Brain microvascular endothelial cell (primary cell): ENCODE measurements around the gene PAMR1.
A peak's percentile ranks its signal among the peaks of the same experiment; 100 is the strongest.

Experiments
- DNase-seq: peaks from one replicate; pipeline ENCODE4 v3.0.0-alpha.2; 2020
- H3K27ac ChIP-seq: fragments of 250-450 bp; sonication (Bioruptor Pico); 2 replicates; pipeline ENCODE4 v1.5.1; 2020; ENCODE audit warnings: mild to moderate bottlenecking, moderate library complexity
- H3K27me3 ChIP-seq: fragments of 250-450 bp; sonication (Bioruptor Pico); replicated peaks from 2 replicates; pipeline ENCODE4 v1.5.1; 2020; ENCODE audit warnings: mild to moderate bottlenecking
- H3K36me3 ChIP-seq: fragments of 250-450 bp; sonication (Bioruptor Pico); replicated peaks from 2 replicates; pipeline ENCODE4 v1.5.1; 2020; ENCODE audit warnings: mild to moderate bottlenecking
- H3K4me3 ChIP-seq: 2 replicates; pipeline ENCODE4 v1.5.1; 2011; ENCODE audit warnings: low read depth, mild to moderate bottlenecking, control low read depth, low read length, moderate library complexity
- in situ Hi-C: cut with HindIII; loops from 2 replicates; pipeline ENCODE4 v1.10.0; 2017; ENCODE audit warnings: low sequenced_read_pairs, low pct_ligation_motif_present
- TF ChIP-seq, protein P1 (sequence below): IDR thresholded peaks from 2 replicates; pipeline ENCODE4 v1.5.1; 2011; ENCODE audit warnings: low read depth, mild to moderate bottlenecking, moderate library complexity, low read length, control low read depth, inconsistent platforms; ENCODE audit errors: missing control alignments

Gene PAMR1

GRCh38 chr11:35554491-35555437 lies 29.3 kb upstream of the PAMR1 start:
- in situ Hi-C loops = no loop called here
- DNase-seq = peak; percentile 52
- Histone ChIP-seq H3K4me3 (no peak overlapping the region), H3K27me3 (no peaks in the 10 kb centered on the region), H3K36me3 (no peaks in the 10 kb centered on the region), H3K27ac (peak overlapping the region; percentile 77)
- TF ChIP-seq, protein P1, sequence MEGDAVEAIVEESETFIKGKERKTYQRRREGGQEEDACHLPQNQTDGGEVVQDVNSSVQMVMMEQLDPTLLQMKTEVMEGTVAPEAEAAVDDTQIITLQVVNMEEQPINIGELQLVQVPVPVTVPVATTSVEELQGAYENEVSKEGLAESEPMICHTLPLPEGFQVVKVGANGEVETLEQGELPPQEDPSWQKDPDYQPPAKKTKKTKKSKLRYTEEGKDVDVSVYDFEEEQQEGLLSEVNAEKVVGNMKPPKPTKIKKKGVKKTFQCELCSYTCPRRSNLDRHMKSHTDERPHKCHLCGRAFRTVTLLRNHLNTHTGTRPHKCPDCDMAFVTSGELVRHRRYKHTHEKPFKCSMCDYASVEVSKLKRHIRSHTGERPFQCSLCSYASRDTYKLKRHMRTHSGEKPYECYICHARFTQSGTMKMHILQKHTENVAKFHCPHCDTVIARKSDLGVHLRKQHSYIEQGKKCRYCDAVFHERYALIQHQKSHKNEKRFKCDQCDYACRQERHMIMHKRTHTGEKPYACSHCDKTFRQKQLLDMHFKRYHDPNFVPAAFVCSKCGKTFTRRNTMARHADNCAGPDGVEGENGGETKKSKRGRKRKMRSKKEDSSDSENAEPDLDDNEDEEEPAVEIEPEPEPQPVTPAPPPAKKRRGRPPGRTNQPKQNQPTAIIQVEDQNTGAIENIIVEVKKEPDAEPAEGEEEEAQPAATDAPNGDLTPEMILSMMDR = peak; percentile 56

- Histone ChIP-seq H3K4me3 (no peak overlapping the region), H3K27me3 (no peaks in the 10 kb centered on the region), H3K27ac (peak overlapping the region; percentile 77), H3K36me3 (no peaks in the 10 kb centered on the region)
- TF ChIP-seq, protein P1 = no peak
- peak; percentile 84 for DNase-seq
- in situ Hi-C loops = no loop called here
Observed at GRCh38 chr11:35553831-35554230, 28.4 kb upstream of the PAMR1 start.

DNA sequence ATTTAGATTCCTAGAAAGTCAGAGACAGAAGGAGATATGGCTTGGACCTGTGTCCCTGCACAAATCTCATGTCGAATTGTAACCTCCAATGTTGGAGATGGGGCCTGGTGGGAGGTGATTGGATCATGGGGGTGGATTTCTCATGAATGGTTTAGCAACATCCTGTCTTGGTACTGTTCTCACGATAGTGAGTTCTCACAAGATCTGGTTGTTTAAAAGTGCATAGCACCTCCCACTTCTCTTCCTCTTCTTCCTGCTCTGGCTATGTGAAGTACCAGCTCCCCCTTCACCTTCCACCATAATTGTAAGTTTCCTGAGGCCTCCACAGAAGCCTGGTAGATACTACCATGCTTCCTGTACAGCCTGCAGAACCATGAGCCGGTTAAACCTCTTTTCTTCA lies 27.6 kb upstream of the PAMR1 start:
- TF ChIP-seq, protein P1 = no peak
- in situ Hi-C loops = no loop called here
- no peak overlapping the region for H3K4me3 ChIP-seq
- no peaks in the 10 kb centered on the region for H3K27me3 ChIP-seq
- no peak overlapping the region for H3K27ac ChIP-seq
- peak; percentile 22 for DNase-seq
- no peaks in the 10 kb centered on the region for H3K36me3 ChIP-seq

DNA sequence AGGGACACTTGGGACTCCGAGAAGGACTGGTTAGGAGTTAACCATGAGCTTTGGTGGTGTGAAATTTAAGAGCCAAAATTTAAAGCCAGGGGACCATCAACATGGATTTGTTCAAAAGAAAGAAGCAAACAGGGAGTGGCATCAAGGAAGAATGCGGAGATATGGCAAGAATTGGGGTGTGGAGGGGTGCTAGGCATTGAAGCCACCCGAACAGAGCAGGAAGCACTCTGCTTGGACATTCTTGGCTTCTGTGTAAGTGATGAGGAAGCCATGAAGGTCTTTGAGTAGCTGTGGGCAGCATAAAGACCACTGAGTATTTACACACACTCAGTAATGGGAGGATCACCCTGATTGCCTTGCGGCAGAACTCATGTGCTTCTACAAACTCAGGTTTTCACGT lies 27.2 kb upstream of the PAMR1 start:
- Histone ChIP-seq H3K36me3 (no peaks in the 10 kb centered on the region), H3K27me3 (no peaks in the 10 kb centered on the region), H3K27ac (no peak overlapping the region), H3K4me3 (no peak overlapping the region)
- TF ChIP-seq, protein P1 = no peak
- in situ Hi-C loops = no loop called here
- no peak for DNase-seq

DNA sequence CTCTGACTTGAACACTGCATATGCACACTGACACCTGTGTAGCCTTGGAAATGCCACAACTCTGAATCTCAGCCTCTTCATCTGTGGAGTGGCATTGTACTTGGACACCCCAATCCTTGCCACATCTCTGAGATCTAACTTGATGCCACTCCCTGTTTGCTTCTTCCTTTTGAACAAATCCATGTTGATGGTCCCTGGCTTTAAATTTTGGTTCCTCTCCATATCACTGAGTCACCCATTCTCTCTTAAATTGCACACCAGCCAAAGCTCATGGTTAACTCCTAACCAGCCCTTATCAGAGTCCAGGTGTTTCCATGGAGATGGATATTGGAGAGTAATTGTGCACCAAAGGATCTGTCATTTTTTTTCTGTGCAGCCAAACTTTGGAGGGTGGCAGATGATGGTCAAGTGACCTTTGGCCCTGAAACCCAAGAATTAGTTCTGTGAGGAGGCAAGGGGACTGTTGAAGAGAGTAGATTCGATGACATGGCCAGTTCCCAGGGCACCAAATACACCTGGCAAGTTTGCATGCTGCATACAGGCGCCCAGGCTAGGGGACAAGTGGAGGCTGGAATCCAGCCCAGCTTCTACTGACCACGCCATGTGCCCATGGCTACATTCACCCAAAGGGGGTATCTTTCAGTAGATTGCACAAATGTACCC lies 25.1 kb upstream of the PAMR1 start:
- Histone ChIP-seq H3K36me3 (no peaks in the 10 kb centered on the region), H3K4me3 (no peak overlapping the region), H3K27ac (peak overlapping the region; percentile 84), H3K27me3 (no peaks in the 10 kb centered on the region)
- in situ Hi-C loops = no loop called here
- TF ChIP-seq, protein P1 = no peak
- DNase-seq = peak; percentile 9
